Neuronal stem cell (in vitro differentiated cells): ENCODE data around the gene OR5B12.

ENCODE experiments used
- DNase-seq: peaks from one replicate; pipeline ENCODE4 v3.0.0-alpha.2; 2013; ENCODE audit warnings: low spot score
- H2AFZ ChIP-seq: one replicate; pipeline ENCODE4 v1.6.1; 2013; ENCODE audit warnings: mild to moderate bottlenecking, low read length, inconsistent platforms
- H2AK5ac ChIP-seq: 2 replicates; pipeline ENCODE4 v1.6.1; 2013; ENCODE audit warnings: low read depth, mild to moderate bottlenecking, inconsistent platforms, low read length, moderate library complexity, mixed read lengths
- H2BK120ac ChIP-seq: 2 replicates; pipeline ENCODE4 v1.6.1; 2013; ENCODE audit warnings: low read depth, mild to moderate bottlenecking, inconsistent platforms, low read length, moderate library complexity, mixed read lengths
- H2BK12ac ChIP-seq: one replicate; pipeline ENCODE4 v1.6.1; 2013; ENCODE audit warnings: low read length, inconsistent platforms
- H2BK15ac ChIP-seq: 2 replicates; pipeline ENCODE4 v1.6.1; 2013; ENCODE audit warnings: mild to moderate bottlenecking, low read length, inconsistent platforms, mixed read lengths
- H2BK5ac ChIP-seq: one replicate; pipeline ENCODE4 v1.6.1; 2013; ENCODE audit warnings: inconsistent platforms, mild to moderate bottlenecking, low read length, moderate library complexity
- H3K14ac ChIP-seq: one replicate; pipeline ENCODE4 v1.6.1; 2013; ENCODE audit warnings: low read length, inconsistent platforms
- H3K18ac ChIP-seq: 2 replicates; pipeline ENCODE4 v1.6.1; 2013; ENCODE audit warnings: low read length, inconsistent platforms
- H3K23ac ChIP-seq: 2 replicates; pipeline ENCODE4 v1.6.1; 2013; ENCODE audit warnings: low read depth, mild to moderate bottlenecking, mixed read lengths, low read length, inconsistent platforms; ENCODE audit not compliant: poor library complexity
- H3K27ac ChIP-seq: replicated peaks from 3 replicates; pipeline ENCODE4 v1.5.1; 2013; ENCODE audit warnings: low read length, inconsistent platforms
- H3K27me3 ChIP-seq, 3 experiments: 2 replicates each; pipeline ENCODE4 v1.6.1; 2013; ENCODE audit warnings: low read length in 3 of 3, mild to moderate bottlenecking in 2 of 3, inconsistent platforms in 1 of 3, low read depth in 1 of 3, mixed read lengths in 1 of 3, moderate library complexity in 1 of 3; ENCODE audit not compliant: control insufficient read depth in 3 of 3, insufficient read depth in 3 of 3
- H3K36me3 ChIP-seq, 2 donors: replicated peaks in 1 of 2; 2 replicates each; pipeline ENCODE4 v1.6.1; 2013; ENCODE audit warnings: low read length in 2 of 2; ENCODE audit not compliant: control insufficient read depth in 2 of 2, insufficient read depth in 2 of 2
- H3K4ac ChIP-seq: 2 replicates; pipeline ENCODE4 v1.6.1; 2013; ENCODE audit warnings: inconsistent platforms, mild to moderate bottlenecking, low read length, moderate library complexity
- H3K4me1 ChIP-seq, 2 donors: 1 replicate in 1 of 2; 2 replicates in 1 of 2; pipeline ENCODE4 v1.6.1; 2013; ENCODE audit warnings: low read length in 2 of 2, low read depth in 1 of 2; ENCODE audit not compliant: control insufficient read depth in 2 of 2, insufficient read depth in 1 of 2
- H3K4me2 ChIP-seq: one replicate; pipeline ENCODE4 v1.6.1; 2013; ENCODE audit warnings: mild to moderate bottlenecking, low read length, inconsistent platforms; ENCODE audit not compliant: insufficient read depth, poor library complexity, severe bottlenecking
- H3K4me3 ChIP-seq, 2 donors: 2 replicates each; pipeline ENCODE4 v1.5.1; 2013; ENCODE audit warnings: low read length in 2 of 2, mild to moderate bottlenecking in 2 of 2, inconsistent platforms in 1 of 2, moderate library complexity in 1 of 2
- H3K79me1 ChIP-seq: one replicate; pipeline ENCODE4 v1.6.1; 2013; ENCODE audit warnings: low read depth, mild to moderate bottlenecking, inconsistent platforms, low read length, moderate library complexity
- H3K9ac ChIP-seq: one replicate; pipeline ENCODE4 v1.6.1; 2013; ENCODE audit warnings: mild to moderate bottlenecking, low read depth, low read length, inconsistent platforms; ENCODE audit not compliant: poor library complexity
- H3K9me3 ChIP-seq, 2 donors: replicated peaks in 1 of 2; 2 replicates each; pipeline versions ENCODE3 to v1.6.1; 2013; ENCODE audit warnings: low read length in 2 of 2, mild to moderate bottlenecking in 2 of 2, inconsistent platforms in 1 of 2, low read depth in 1 of 2, mixed read lengths in 1 of 2, moderate library complexity in 1 of 2; ENCODE audit not compliant: control insufficient read depth in 2 of 2, insufficient read depth in 1 of 2
- H4K8ac ChIP-seq: one replicate; pipeline ENCODE4 v1.6.1; 2013; ENCODE audit warnings: low read depth, mild to moderate bottlenecking, inconsistent platforms, low read length, moderate library complexity
- H4K91ac ChIP-seq: one replicate; pipeline ENCODE4 v1.6.1; 2013; ENCODE audit warnings: low read length, low read depth, mild to moderate bottlenecking, inconsistent platforms; ENCODE audit not compliant: poor library complexity
- WGBS, 2 donors: extraction: QIAGEN DNeasy Blood & Tissue Kit; methylation state at CpG; one replicate each; pipeline ENCODE4 v1.1.7; 2013; ENCODE audit warnings: missing lambda C conversion rate in 2 of 2, mixed read lengths in 1 of 2; ENCODE audit not compliant: insufficient read length in 2 of 2, insufficient replicate concordance in 1 of 2; ENCODE audit errors: extremely low coverage in 2 of 2; 5-methylcytosine and 5-hydroxymethylcytosine counted together

Gene OR5B12

DNA sequence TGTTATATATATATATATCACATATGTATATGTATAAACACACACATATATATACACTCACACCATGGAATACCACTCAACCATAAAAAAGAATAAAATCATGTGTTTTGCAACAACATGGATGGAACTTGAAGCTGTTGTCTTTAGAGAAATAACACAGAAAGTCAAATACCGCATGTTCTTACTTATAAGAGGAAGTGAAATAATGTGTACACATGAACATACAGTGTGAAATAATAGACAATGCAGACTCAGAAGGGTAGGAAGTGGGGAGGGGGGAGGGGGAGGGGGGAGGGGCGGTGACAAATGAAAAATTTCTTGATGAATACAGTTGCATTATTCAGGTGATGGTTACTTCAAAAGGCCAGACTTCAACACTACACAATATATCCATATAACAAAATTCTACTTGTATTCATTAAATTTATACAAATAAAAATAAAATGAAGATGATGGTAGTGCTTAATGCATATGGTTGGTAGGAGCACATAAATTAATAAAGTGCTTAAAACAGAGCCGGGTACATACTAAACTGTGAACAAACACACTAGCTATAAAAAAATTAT lies 8.3 kb downstream of the OR5B12 start:
- Histone ChIP-seq H3K18ac (no peak overlapping the region), H3K9me3 (no peaks in the 10 kb centered on the region), H3K14ac (no peak overlapping the region), H2BK15ac (no peak overlapping the region), H3K4ac (no peak overlapping the region), H3K27ac (no peak overlapping the region), H3K23ac (no peak overlapping the region), H2AK5ac (no peak overlapping the region), H3K4me1 (no peaks in the 10 kb centered on the region), H4K8ac (no peak overlapping the region), H3K4me2 (no peak overlapping the region), H2BK120ac (no peak overlapping the region), H3K36me3 (no peaks in the 10 kb centered on the region), H2BK12ac (no peak overlapping the region), H3K79me1 (no peaks in the 10 kb centered on the region), H3K4me3 (no peak overlapping the region), H3K27me3 (no peaks in the 10 kb centered on the region), H4K91ac (no peak overlapping the region), H2BK5ac (no peak overlapping the region), H3K9ac (no peak overlapping the region), H2AFZ (no peak overlapping the region)
- no CpG with 5 or more reads among the region's 3 CpGs for WGBS, 2 donors
- no peak for DNase-seq

DNA sequence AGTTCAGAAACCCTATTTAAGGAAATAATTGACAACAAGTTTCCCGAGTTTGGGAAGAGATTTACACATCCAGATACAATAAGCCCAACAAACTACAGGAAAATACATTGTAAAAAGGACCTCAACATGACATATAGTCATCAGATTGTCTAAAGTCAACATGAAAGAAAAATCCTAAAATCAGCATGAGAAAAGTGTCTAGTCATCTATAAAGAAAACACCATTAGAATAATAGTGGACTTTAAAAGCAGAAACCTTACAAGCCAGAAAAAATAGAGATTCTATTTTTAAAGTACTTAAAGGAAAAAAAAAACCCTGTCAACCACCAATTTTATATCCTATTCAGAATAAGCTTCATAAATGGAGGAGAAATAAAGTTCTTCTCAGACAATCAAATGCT lies 12.8 kb downstream of the OR5B12 start:
- no peak overlapping the region for H3K27ac ChIP-seq
- no CpG with 5 or more reads among the region's 1 CpG for WGBS, 2 donors
- H3K9me3 ChIP-seq: no peaks in the 10 kb centered on the region
- H3K4ac ChIP-seq: no peak overlapping the region
- H3K4me3 ChIP-seq: no peak overlapping the region
- no peak overlapping the region for H2BK120ac ChIP-seq
- H4K91ac ChIP-seq: no peak overlapping the region
- no peak overlapping the region for H3K14ac ChIP-seq
- no peak overlapping the region for H3K23ac ChIP-seq
- H4K8ac ChIP-seq: no peak overlapping the region
- H3K36me3 ChIP-seq: no peaks in the 10 kb centered on the region
- H3K4me2 ChIP-seq: no peak overlapping the region
- H3K27me3 ChIP-seq: no peaks in the 10 kb centered on the region
- no peak overlapping the region for H3K18ac ChIP-seq
- no peaks in the 10 kb centered on the region for H3K4me1 ChIP-seq
- H2AK5ac ChIP-seq: no peak overlapping the region
- no peak overlapping the region for H2BK15ac ChIP-seq
- H2AFZ ChIP-seq: no peak overlapping the region
- H2BK12ac ChIP-seq: no peak overlapping the region
- DNase-seq: no peak
- no peak overlapping the region for H3K9ac ChIP-seq
- H3K79me1 ChIP-seq: no peaks in the 10 kb centered on the region
- H2BK5ac ChIP-seq: no peak overlapping the region

DNA sequence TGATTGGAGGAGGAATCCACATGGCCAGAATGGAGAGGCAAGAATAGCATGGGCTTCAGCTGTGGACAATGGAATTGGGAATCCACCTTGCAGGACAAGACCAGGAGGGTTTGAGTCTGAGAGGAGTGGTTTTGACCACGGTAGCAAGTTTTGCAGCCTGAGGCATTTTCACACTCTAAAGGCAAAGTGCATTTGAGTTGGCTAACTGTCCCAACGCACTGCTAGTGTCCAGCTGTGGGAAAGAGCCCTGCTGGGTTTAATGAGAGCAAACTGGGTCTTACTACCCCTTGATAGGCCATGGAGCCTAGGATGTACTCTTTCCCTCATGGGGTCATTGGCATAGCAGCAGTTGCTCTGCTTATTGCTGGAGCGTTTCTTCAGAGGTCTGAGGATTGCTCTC lies 14.0 kb downstream of the OR5B12 start, which contains the start of gene OR5B2:
OR5B2 (minus strand) TSS at position 101 of the 400 bp plus-strand sequence. CDS start 4,860 bp downstream, outside the sequence.
- Histone ChIP-seq H3K27me3 (no peaks in the 10 kb centered on the region), H2AK5ac (no peak within 1 kb of the TSS), H3K79me1 (no peaks in the 10 kb centered on the region), H4K8ac (no peak within 1 kb of the TSS), H2BK15ac (no peak within 1 kb of the TSS), H3K23ac (no peak within 1 kb of the TSS), H3K9ac (no peak within 1 kb of the TSS), H2BK5ac (no peak within 1 kb of the TSS), H2BK120ac (no peak within 1 kb of the TSS), H3K27ac (no peak within 1 kb of the TSS), H3K9me3 (no peaks in the 10 kb centered on the region), H3K14ac (no peak within 1 kb of the TSS), H3K4me1 (no peaks in the 10 kb centered on the region), H3K18ac (no peak within 1 kb of the TSS), H4K91ac (no peak within 1 kb of the TSS), H2AFZ (no peak within 1 kb of the TSS), H2BK12ac (no peak within 1 kb of the TSS), H3K4ac (no peak within 1 kb of the TSS), H3K4me2 (no peak within 1 kb of the TSS), H3K4me3 (no peak within 1 kb of the TSS), H3K36me3 (no peaks in the 10 kb centered on the region)
- DNase-seq: no peak
- no CpG with 5 or more reads among the region's 3 CpGs for WGBS, 2 donors

- Histone ChIP-seq H3K4me2 (no peak within 1 kb of the TSS), H3K14ac (no peak within 1 kb of the TSS)
- no CpG with 5 or more reads among the region's 1 CpG for WGBS, 2 donors
These were observed 35.3 kb downstream of the OR5B12 start, which contains the start of gene OR5B3 for GRCh38 chr11:58406774-58407173. TSS of gene OR5B3 (minus strand) at chr11:58406874. CDS start at chr11:58403409, 3,465 bp downstream.

More at GRCh38 chr11:58406774-58407173, 35.3 kb downstream of the OR5B12 start, which contains the start of gene OR5B3:
- peaks cover 0 to 3% of the 10 kb centered on the region in 2 donors for H3K9me3 ChIP-seq
- H3K23ac ChIP-seq: no peak within 1 kb of the TSS
- no peak within 1 kb of the TSS for H4K8ac ChIP-seq
- H3K79me1 ChIP-seq: no peaks in the 10 kb centered on the region
- no peaks in the 10 kb centered on the region for H3K27me3 ChIP-seq
- H3K9ac ChIP-seq: no peak within 1 kb of the TSS
- H2BK15ac ChIP-seq: no peak within 1 kb of the TSS
- H2AFZ ChIP-seq: no peak within 1 kb of the TSS
- H2BK120ac ChIP-seq: no peak within 1 kb of the TSS
- H3K18ac ChIP-seq: no peak within 1 kb of the TSS
- no peak within 1 kb of the TSS for H2BK5ac ChIP-seq
- H4K91ac ChIP-seq: no peak within 1 kb of the TSS
- no peak within 1 kb of the TSS for H2AK5ac ChIP-seq
- no peak for DNase-seq
- no peak within 1 kb of the TSS for H3K4ac ChIP-seq
- H3K4me3 ChIP-seq: no peak within 1 kb of the TSS
- H3K36me3 ChIP-seq: no peaks in the 10 kb centered on the region
- H3K27ac ChIP-seq: no peak within 1 kb of the TSS
- H2BK12ac ChIP-seq: no peak within 1 kb of the TSS
- H3K4me1 ChIP-seq: no peaks in the 10 kb centered on the region
